ENCODE data around the gene TMEM9.

DNA sequence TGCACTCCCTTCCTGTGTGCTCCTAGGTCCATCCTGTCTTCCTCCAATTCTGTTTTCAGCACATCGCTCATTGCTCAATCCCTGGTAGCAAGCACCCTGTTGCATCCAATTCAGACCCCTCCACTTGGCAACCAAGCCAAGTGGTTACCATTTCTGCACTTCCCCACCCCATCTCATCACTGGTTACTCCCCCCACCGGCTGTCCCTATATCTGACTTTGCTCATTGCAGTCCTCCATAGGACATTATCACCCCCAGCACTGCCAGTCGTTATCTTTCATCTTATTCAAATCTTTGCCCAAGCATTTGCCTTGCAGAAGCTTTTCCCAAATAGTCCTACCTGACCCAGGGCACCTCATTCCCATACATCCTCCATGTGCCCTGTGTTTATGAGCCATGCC, 2.1 kb upstream of the TMEM9 start:
- TF ChIP-seq EZH2 (IDR thresholded peaks at IDR 0.05; ENCODE audit: borderline replicate concordance, low read depth, low read length, severe bottlenecking) (no peak), FOS (IDR thresholded peaks at IDR 0.05; ENCODE audit: borderline replicate concordance, insufficient read depth, low read length) (no peak)
